ENCODE results near the gene WDFY3.

GRCh38 chr4:84915396-84915780 lies 51.1 kb downstream of the WDFY3 start:
- TF ChIP-seq CTCF (IDR thresholded peaks at IDR 0.05) (no peak), POLR2A (IDR thresholded peaks at IDR 0.05) (no peak), POLR2AphosphoS5 (IDR thresholded peaks at IDR 0.05) (no peak)

Data from sigmoid colon (tissue), 4 donors.